ENCODE data around the gene SERPINA1.

Gene SERPINA1

GRCh38 chr14:94332587-94332986 is 55.8 kb downstream of the SERPINA1 start:
- DNase-seq (ENCODE audit: low spot score) = no peak
- no peak for TF ChIP-seq CTCF (IDR thresholded peaks at IDR 0.05; ENCODE audit: borderline replicate concordance, control extremely low read depth, extremely low read depth, insufficient read depth, missing control alignments)

GRCh38 chr14:94332063-94332583 is 56.3 kb downstream of the SERPINA1 start:
- in situ Hi-C loops (cut with MboI; ENCODE audit: low sequenced_read_pairs, unreplicated experiment) = no loop called here
- TF ChIP-seq CTCF (IDR thresholded peaks at IDR 0.05; ENCODE audit: borderline replicate concordance, control extremely low read depth, extremely low read depth, insufficient read depth, missing control alignments) = no peak
- DNase-seq (ENCODE audit: low spot score) = no peak

More at GRCh38 chr14:94332587-94332986, 55.8 kb downstream of the SERPINA1 start:
- in situ Hi-C loops (cut with MboI; ENCODE audit: low sequenced_read_pairs, unreplicated experiment) = no loop called here

- in situ Hi-C loops (cut with MboI; ENCODE audit: low sequenced_read_pairs, unreplicated experiment) = no loop called here
- no peak for TF ChIP-seq CTCF (IDR thresholded peaks at IDR 0.05; ENCODE audit: borderline replicate concordance, control extremely low read depth, extremely low read depth, insufficient read depth, missing control alignments)
- no peak for DNase-seq (ENCODE audit: low spot score)
Measured at GRCh38 chr14:94331462-94331861, 56.9 kb downstream of the SERPINA1 start.

- in situ Hi-C loops (cut with MboI; ENCODE audit: low sequenced_read_pairs, unreplicated experiment) = no loop called here
- no peak for TF ChIP-seq CTCF (IDR thresholded peaks at IDR 0.05; ENCODE audit: borderline replicate concordance, control extremely low read depth, extremely low read depth, insufficient read depth, missing control alignments)
- DNase-seq (ENCODE audit: low spot score) = no peak
Measured at GRCh38 chr14:94330857-94331256, 57.5 kb downstream of the SERPINA1 start.

- in situ Hi-C loops (cut with MboI; ENCODE audit: low sequenced_read_pairs, unreplicated experiment) = no loop called here
- no peak for DNase-seq (ENCODE audit: low spot score)
- no peak for TF ChIP-seq CTCF (IDR thresholded peaks at IDR 0.05; ENCODE audit: borderline replicate concordance, control extremely low read depth, extremely low read depth, insufficient read depth, missing control alignments)
Measured at GRCh38 chr14:94330432-94330831, 58.0 kb downstream of the SERPINA1 start.

GRCh38 chr14:94329857-94330256 is 58.5 kb downstream of the SERPINA1 start:
- TF ChIP-seq CTCF (IDR thresholded peaks at IDR 0.05; ENCODE audit: borderline replicate concordance, control extremely low read depth, extremely low read depth, insufficient read depth, missing control alignments) = no peak
- in situ Hi-C loops (cut with MboI; ENCODE audit: low sequenced_read_pairs, unreplicated experiment) = no loop called here
- DNase-seq (ENCODE audit: low spot score) = no peak

Data from GM13976 (cell line).